GM12872 (cell line): ENCODE measurements around the gene APOL1.

Experiments
- CTCF ChIP-seq: IDR thresholded peaks from 3 replicates; pipeline ENCODE4 v1.5.1; 2011; ENCODE audit warnings: low read depth, mild to moderate bottlenecking, low read length, moderate library complexity; ENCODE audit not compliant: insufficient read depth

Gene APOL1

GRCh38 chr22:36257948-36258670 is 5.2 kb downstream of the APOL1 start:
- no peak for TF ChIP-seq CTCF

- no peak for TF ChIP-seq CTCF
Measured at GRCh38 chr22:36258701-36259614, 6.0 kb downstream of the APOL1 start.

- no peak for TF ChIP-seq CTCF
Measured at GRCh38 chr22:36259615-36260300, 6.8 kb downstream of the APOL1 start.

GRCh38 chr22:36267058-36267457 is 14.1 kb downstream of the APOL1 start:
- TF ChIP-seq CTCF: no peak

- TF ChIP-seq CTCF: no peak
Measured at GRCh38 chr22:36267896-36268485, 15.1 kb downstream of the APOL1 start.

GRCh38 chr22:36274531-36274930 is 21.6 kb downstream of the APOL1 start:
- TF ChIP-seq CTCF: no peak
